ENCODE measurements around the gene REM2. TPM values are rescaled to one million over a fixed set of nuclear protein-coding genes. Genes with fewer than 3 reads are reported as not detected.

Gene REM2
- total RNA-seq, 1 experiment from 2014 or later: 1.2 TPM

DNA sequence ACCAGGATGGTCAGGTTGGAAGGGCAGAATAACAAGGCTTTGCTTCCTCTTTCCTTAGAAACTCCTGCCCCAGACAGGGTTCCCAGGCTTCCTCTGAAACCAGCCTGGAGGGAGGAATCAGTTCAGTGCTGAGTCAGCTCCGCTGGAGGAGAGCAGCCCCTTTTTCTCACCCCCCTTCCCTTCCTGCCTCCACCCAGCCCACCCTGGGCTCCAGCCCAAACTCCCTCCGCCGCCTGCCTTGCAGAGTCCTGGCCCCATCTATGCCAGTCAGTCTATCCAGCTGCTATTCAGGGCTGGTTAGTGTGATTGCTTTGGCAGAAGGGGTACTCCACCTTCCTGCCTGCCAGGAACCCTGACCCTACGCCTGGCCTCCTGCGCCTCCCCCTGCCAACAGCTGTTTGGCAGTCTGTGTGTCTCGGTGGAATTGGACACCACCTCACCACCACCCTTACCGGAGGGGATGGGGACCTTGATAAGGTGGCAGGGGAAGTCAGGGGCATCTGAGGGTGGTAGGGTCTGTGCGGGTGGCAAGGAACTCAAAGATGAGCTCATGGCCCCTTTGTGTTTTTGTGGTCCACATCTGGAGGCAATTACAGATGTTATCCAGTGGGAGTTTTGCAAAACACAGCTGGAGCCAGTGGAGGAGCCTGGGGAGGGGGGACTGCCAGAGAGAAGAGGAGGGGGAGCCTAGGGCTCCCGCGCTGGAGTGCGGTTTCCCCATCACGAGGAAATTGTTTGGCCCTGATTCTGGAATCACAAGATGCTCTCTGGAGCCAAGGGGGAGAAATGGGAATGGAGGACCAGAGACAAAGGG lies 34.5 kb upstream of the REM2 start:
- H3K27me3 Mint-ChIP-seq (ENCODE audit: low read depth): no peaks in the 10 kb centered on the region; the same call in 1 of the 2 replicates
- DNase-seq: peak; percentile 48
- TF ChIP-seq, protein P1, sequence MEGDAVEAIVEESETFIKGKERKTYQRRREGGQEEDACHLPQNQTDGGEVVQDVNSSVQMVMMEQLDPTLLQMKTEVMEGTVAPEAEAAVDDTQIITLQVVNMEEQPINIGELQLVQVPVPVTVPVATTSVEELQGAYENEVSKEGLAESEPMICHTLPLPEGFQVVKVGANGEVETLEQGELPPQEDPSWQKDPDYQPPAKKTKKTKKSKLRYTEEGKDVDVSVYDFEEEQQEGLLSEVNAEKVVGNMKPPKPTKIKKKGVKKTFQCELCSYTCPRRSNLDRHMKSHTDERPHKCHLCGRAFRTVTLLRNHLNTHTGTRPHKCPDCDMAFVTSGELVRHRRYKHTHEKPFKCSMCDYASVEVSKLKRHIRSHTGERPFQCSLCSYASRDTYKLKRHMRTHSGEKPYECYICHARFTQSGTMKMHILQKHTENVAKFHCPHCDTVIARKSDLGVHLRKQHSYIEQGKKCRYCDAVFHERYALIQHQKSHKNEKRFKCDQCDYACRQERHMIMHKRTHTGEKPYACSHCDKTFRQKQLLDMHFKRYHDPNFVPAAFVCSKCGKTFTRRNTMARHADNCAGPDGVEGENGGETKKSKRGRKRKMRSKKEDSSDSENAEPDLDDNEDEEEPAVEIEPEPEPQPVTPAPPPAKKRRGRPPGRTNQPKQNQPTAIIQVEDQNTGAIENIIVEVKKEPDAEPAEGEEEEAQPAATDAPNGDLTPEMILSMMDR (conservative IDR thresholded peaks at IDR 0.05): no peak
- H4K20me1 ChIP-seq (ENCODE audit: control insufficient read depth, insufficient read depth, insufficient read length): no peaks in the 10 kb centered on the region
- H2BK12ac ChIP-seq (ENCODE audit: insufficient read length, low read depth, low read length): no peak overlapping the region
- H3K27me3 ChIP-seq (ENCODE audit: insufficient read depth, low read length): no peaks in the 10 kb centered on the region
- no peak overlapping the region for H2BK15ac ChIP-seq (ENCODE audit: low read depth, low read length)
- peaks cover 9 to 30% (median 28%) of the 10 kb centered on the region in 3 experiments for H3K36me3 Mint-ChIP-seq (ENCODE audit: insufficient read depth in 1 of 3, low read depth in 3 of 3)
- WGBS (ENCODE audit: extremely low coverage, insufficient read length, low lambda C conversion rate): no CpG with 5 or more reads among the region's 12 CpGs
- H2AK5ac ChIP-seq (ENCODE audit: insufficient read length, low read length): no peak overlapping the region
- H3K4me2 ChIP-seq (ENCODE audit: insufficient read depth, insufficient read length, low read length): no peak overlapping the region
- H3K9me3 ChIP-seq (ENCODE audit: control insufficient read depth, low read depth, low read length): no peaks in the 10 kb centered on the region
- H3K14ac ChIP-seq (ENCODE audit: insufficient read depth, low read length): no peak overlapping the region
- no peak overlapping the region for H4K8ac ChIP-seq (replicated peaks; ENCODE audit: insufficient read length, low read depth, low read length)
- no peak overlapping the region for H3K23ac ChIP-seq (ENCODE audit: insufficient read length, low read depth, low read length)
- H3K79me1 ChIP-seq (ENCODE audit: insufficient read depth, low read depth, low read length, poor library complexity, severe bottlenecking): no peaks in the 10 kb centered on the region
- no peak overlapping the region for H2AFZ ChIP-seq (ENCODE audit: low read length)
- H3K18ac ChIP-seq (ENCODE audit: insufficient read length, low read depth, low read length): no peak overlapping the region
- no peak overlapping the region for H4K91ac ChIP-seq (ENCODE audit: insufficient read length, low read depth, low read length)
- H3T11ph ChIP-seq (ENCODE audit: low read length): no peak overlapping the region
- no peak overlapping the region for H3K9ac ChIP-seq (ENCODE audit: extremely low read depth, insufficient read length, low read length)
- H3K9me3 Mint-ChIP-seq: no peaks in the 10 kb centered on the region
- H3K79me2 ChIP-seq (ENCODE audit: insufficient read depth, low read length): no peaks in the 10 kb centered on the region
- no peak overlapping the region for H2BK120ac ChIP-seq (ENCODE audit: low read depth, low read length, poor library complexity, severe bottlenecking)
- H3K4me3 Mint-ChIP-seq: peak overlapping the region in 1 of 2 experiments; percentile 27; a peak in 1 of 5 replicates
- H3K4me1 ChIP-seq (ENCODE audit: insufficient read depth, low read length): peaks cover 2% of the 10 kb centered on the region; the same call in 1 of the 2 replicates
- H2BK20ac ChIP-seq (ENCODE audit: low read depth, low read length, poor library complexity, severe bottlenecking): no peak overlapping the region
- H3K56ac ChIP-seq (ENCODE audit: insufficient read length, low read depth, low read length): no peak overlapping the region
- H3K27ac Mint-ChIP-seq: peak overlapping the region; percentile 25 to 90 (median 90); a peak in 4 of 7 replicates
- H3K27ac ChIP-seq (ENCODE audit: insufficient read length, low read depth, low read length): no peak overlapping the region
- H4K5ac ChIP-seq (ENCODE audit: insufficient read length, low read depth, low read length): no peak overlapping the region
- H3K4me1 Mint-ChIP-seq: peaks cover 22 to 28% of the 10 kb centered on the region in 2 experiments
- no peak overlapping the region for H3K4ac ChIP-seq (ENCODE audit: low read depth, low read length)
- no peaks in the 10 kb centered on the region for H3K23me2 ChIP-seq (ENCODE audit: insufficient read length, low read depth, low read length, poor library complexity, severe bottlenecking)
- no peak overlapping the region for H2BK5ac ChIP-seq (ENCODE audit: insufficient read length, low read length)
